ENCODE data around the gene HRH1.

HRH1 gene

GRCh38 chr3:11305509-11305908, 151.2 kb downstream of the HRH1 start:
- H3K36me3 ChIP-seq (ENCODE audit: control insufficient read depth, insufficient read depth, low read length) = no peaks in the 10 kb centered on the region
- H3K27me3 ChIP-seq (ENCODE audit: control insufficient read depth, insufficient read depth, low read length) = no peaks in the 10 kb centered on the region

GRCh38 chr3:11306817-11307589, 152.7 kb downstream of the HRH1 start:
- H3K9me3 ChIP-seq (ENCODE audit: control insufficient read depth, low read length) = no peaks in the 10 kb centered on the region
- H3K4me3 ChIP-seq (ENCODE audit: low read length) = no peak overlapping the region
- no peaks in the 10 kb centered on the region for H3K4me1 ChIP-seq (ENCODE audit: control insufficient read depth, insufficient read depth, low read length)
- H3K9ac ChIP-seq (ENCODE audit: low read length) = no peak overlapping the region
- no peaks in the 10 kb centered on the region for H3K27me3 ChIP-seq (ENCODE audit: control insufficient read depth, insufficient read depth, low read length)
- H3K36me3 ChIP-seq (ENCODE audit: control insufficient read depth, insufficient read depth, low read length) = no peaks in the 10 kb centered on the region

More at GRCh38 chr3:11305509-11305908, 151.2 kb downstream of the HRH1 start:
- no peak overlapping the region for H3K9ac ChIP-seq (ENCODE audit: low read length)
- H3K4me3 ChIP-seq (ENCODE audit: low read length) = no peak overlapping the region
- H3K4me1 ChIP-seq (ENCODE audit: control insufficient read depth, insufficient read depth, low read length) = no peaks in the 10 kb centered on the region
- no peaks in the 10 kb centered on the region for H3K9me3 ChIP-seq (ENCODE audit: control insufficient read depth, low read length)

DNA sequence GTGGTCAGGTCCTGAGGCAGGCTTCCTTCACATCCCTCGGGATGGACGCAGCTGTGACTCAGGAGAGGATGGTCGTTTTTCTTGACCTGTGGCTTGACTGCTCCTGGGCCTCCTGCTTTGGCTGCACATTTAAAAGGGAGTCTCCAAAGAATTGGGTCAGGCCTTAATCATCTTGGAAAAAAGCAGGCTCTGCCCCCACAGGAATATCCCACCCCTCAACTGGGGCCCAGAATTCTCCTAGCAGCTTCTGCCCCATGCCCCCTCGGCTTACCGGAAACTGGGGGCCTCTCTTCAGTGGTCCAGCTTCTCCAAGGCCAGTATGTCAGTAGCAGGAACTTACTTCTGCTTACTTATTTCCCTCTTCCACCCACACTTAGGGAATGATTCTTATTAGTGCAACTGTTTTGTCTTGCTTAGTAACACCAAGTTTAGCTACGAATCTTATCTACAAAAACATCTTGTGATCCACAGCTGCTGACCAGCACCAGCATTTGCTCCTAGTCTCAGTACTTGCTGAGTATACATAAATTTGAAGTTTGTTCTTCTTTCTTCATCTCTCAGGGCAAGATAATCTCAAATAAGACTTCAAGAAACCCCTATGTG, 153.6 kb downstream of the HRH1 start:
- Histone ChIP-seq H3K9ac (ENCODE audit: low read length) (no peak overlapping the region), H3K36me3 (ENCODE audit: control insufficient read depth, insufficient read depth, low read length) (no peaks in the 10 kb centered on the region), H3K27me3 (ENCODE audit: control insufficient read depth, insufficient read depth, low read length) (no peaks in the 10 kb centered on the region), H3K4me1 (ENCODE audit: control insufficient read depth, insufficient read depth, low read length) (no peaks in the 10 kb centered on the region), H3K4me3 (ENCODE audit: low read length) (no peak overlapping the region), H3K9me3 (ENCODE audit: control insufficient read depth, low read length) (no peaks in the 10 kb centered on the region)

DNA sequence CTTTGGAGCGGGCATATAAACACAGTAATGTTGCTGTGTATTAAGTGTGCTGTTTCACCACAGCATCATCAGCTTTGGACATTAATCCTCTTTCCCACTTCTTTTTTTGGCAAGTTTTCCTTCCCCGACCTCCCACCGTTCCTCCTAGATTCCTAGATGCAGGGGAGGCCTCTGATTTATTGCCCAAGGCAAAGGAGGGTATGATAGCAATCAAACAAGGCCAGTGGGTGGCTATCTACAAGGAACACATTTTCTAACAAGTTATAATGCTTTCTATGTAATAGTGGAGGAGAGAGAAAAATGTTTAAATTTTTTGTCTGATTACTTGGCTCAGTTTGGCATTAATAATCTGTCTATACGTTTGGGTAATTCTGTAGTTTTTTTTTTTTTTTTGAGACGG, 156.0 kb downstream of the HRH1 start:
- Histone ChIP-seq H3K9ac (ENCODE audit: low read length) (no peak overlapping the region), H3K27me3 (ENCODE audit: control insufficient read depth, insufficient read depth, low read length) (no peaks in the 10 kb centered on the region), H3K4me1 (ENCODE audit: control insufficient read depth, insufficient read depth, low read length) (no peaks in the 10 kb centered on the region), H3K4me3 (ENCODE audit: low read length) (no peak overlapping the region), H3K9me3 (ENCODE audit: control insufficient read depth, low read length) (no peaks in the 10 kb centered on the region), H3K36me3 (ENCODE audit: control insufficient read depth, insufficient read depth, low read length) (no peaks in the 10 kb centered on the region)

DNA sequence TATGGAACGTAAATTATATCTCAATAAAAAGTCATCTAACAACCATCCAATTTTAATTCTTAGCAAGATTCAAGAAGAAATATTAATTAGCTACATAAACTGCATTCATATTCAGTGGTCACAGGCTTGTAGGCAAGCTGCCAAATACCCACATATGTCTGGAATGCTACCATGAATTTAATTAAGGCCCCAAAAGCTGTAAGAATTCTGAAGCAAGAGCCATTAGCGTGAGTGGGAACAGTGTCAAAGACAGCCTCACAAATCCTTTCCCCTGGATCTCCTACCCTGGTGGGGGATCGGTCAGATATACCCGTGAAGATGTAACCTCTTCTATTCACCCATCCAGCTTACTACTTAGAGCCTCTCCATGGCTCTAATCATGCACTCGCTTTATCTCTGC, 157.9 kb downstream of the HRH1 start:
- Histone ChIP-seq H3K9me3 (ENCODE audit: control insufficient read depth, low read length) (no peaks in the 10 kb centered on the region), H3K4me3 (ENCODE audit: low read length) (no peak overlapping the region), H3K36me3 (ENCODE audit: control insufficient read depth, insufficient read depth, low read length) (no peaks in the 10 kb centered on the region), H3K4me1 (ENCODE audit: control insufficient read depth, insufficient read depth, low read length) (no peaks in the 10 kb centered on the region), H3K9ac (ENCODE audit: low read length) (no peak overlapping the region), H3K27me3 (ENCODE audit: control insufficient read depth, insufficient read depth, low read length) (no peaks in the 10 kb centered on the region)

All from mucosa of stomach (tissue), 1 donor.